IMR-90 (cell line): Measurements from ENCODE around the gene BCO2.

ENCODE experiments used
- CTCF ChIP-seq: conservative IDR thresholded peaks from 2 replicates; pipeline ENCODE4 v1.5.1; 2012; ENCODE audit warnings: mild to moderate bottlenecking, low read depth, low read length, improper control_type of control experiment
- ELK1 ChIP-seq: fragments of 150-350 bp; IDR thresholded peaks from 2 replicates; pipeline ENCODE4 v1.6.1; 2016; ENCODE audit warnings: low read depth, mild to moderate bottlenecking, low read length, moderate library complexity, borderline replicate concordance
- FOS ChIP-seq: fragments of 150-350 bp; IDR thresholded peaks from 2 replicates; pipeline ENCODE4 v1.6.1; 2016; ENCODE audit warnings: low read depth, low read length
- MXI1 ChIP-seq: IDR thresholded peaks from 2 replicates; pipeline ENCODE4 v1.6.1; 2012; ENCODE audit warnings: low read depth, mild to moderate bottlenecking, low read length, moderate library complexity, borderline replicate concordance
- POLR2A ChIP-seq: IDR thresholded peaks from 2 replicates; pipeline ENCODE4 v1.6.1; 2012; ENCODE audit warnings: mild to moderate bottlenecking, low read depth, low read length
- RFX5 ChIP-seq: IDR thresholded peaks from 2 replicates; pipeline ENCODE4 v1.8.0; 2012; ENCODE audit warnings: low read depth, mild to moderate bottlenecking, low read length, moderate library complexity
- SMC3 ChIP-seq: fragments of 150-350 bp; IDR thresholded peaks from 2 replicates; pipeline ENCODE4 v1.6.1; 2016; ENCODE audit warnings: low read depth, mild to moderate bottlenecking, antibody characterized with exemption, low read length, moderate library complexity

- TF ChIP-seq CTCF, result no peak
- TF ChIP-seq FOS, result no peak
- no peak for TF ChIP-seq RFX5
- no peak for TF ChIP-seq MXI1
- no peak for TF ChIP-seq POLR2A
- no peak for TF ChIP-seq SMC3
- TF ChIP-seq ELK1, result no peak
These were observed 56.6 kb downstream of the BCO2 start for GRCh38 chr11:112231952-112232351.
